ENCODE results near the gene RPL5.
A peak's percentile ranks its signal among the peaks of the same experiment; 100 is the strongest.
"Not testable (repeated sequence)": the region's sequence is repeated elsewhere in the genome, so short reads cannot be mapped to it uniquely, and the experiment has no call there.

The RPL5 gene

GRCh38 chr1:92831762-92832536, at the start of gene RPL5:
RPL5 (plus strand) TSS chr1:92832040; CDS start chr1:92832115, 75 bp downstream.
- peak; percentile 98 for DNase-seq
- ATAC-seq = peak; percentile 94

GRCh38 chr1:92783550-92783949, 48.3 kb upstream of the RPL5 start:
- ATAC-seq, DNase-seq: not testable (repeated sequence)

- peak; percentile 50 for DNase-seq
- ATAC-seq = peak; percentile 55
Observed at GRCh38 chr1:92784021-92784638, 47.7 kb upstream of the RPL5 start.

GRCh38 chr1:92784639-92785500, 47.0 kb upstream of the RPL5 start, which contains the start of gene EVI5:
EVI5 (minus strand) TSS chr1:92785108; CDS start chr1:92736546, 48,562 bp downstream.
- peak; percentile 74 for DNase-seq
- peak; percentile 82 for ATAC-seq

DNA sequence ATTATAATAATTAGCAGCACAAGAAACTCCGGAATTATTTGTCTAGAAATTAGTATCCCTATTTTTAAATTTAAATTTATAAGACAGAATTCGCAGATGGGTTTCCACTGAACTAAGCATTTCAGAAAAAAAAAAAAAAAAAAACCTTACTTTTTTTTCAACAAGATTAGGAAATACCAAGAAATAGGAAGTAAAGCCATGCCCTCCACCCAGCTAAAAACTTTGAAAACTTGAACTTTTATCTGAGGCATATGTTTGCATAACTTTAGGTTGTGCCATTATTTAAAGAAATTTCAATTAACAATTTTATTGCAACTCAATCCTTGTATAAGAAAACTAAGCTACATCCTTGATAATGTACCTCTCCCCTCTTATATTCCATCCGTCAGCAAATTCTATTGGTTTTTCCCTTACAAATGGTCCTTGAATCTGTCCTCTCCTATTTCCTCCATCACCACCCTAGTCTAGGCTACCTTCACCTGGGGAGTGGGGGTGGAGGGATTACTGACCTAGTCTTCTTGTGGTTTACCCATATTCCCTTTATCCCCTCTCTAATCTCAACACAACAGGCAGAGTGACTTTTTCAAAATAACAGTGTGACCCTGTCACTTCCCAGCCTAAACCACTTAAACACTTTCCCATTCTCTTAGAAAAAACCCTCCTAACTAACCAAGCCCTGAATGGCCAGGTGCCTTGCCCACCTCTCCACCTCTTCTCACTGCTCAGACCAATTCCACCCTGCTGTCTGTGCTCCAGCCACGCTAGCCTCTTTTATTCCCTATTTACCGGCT, 45.5 kb upstream of the RPL5 start:
- ATAC-seq (no peak), DNase-seq (no peak)

- DNase-seq (no peak), ATAC-seq (no peak)
Observed at GRCh38 chr1:92790081-92790480, 41.8 kb upstream of the RPL5 start.

GRCh38 chr1:92790867-92791266, 41.0 kb upstream of the RPL5 start:
- DNase-seq = no peak
- peak; percentile 49 for ATAC-seq

GRCh38 chr1:92791487-92792066, 40.3 kb upstream of the RPL5 start:
- DNase-seq (no peak), ATAC-seq (no peak)

DNA sequence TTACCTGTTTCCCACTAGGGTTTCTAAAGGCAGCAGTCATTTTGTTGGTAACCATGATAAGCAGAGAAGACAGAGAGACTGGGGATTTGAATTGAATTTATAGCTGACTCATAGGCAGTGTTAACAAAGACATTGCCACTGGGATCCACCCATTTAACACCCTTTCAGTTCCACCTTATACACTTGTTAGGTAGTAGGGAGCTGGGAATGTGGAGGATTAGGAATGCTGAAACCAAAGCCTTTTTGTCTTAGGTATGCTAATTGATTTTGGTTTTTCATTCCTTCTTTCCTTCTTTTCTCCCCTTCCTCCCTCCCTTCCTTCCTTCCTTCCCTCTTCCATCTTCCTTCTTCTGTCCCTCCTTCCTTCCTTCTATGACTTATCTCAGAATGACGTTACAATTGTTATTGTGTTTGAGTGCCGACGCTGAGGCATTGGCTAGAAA, 39.5 kb upstream of the RPL5 start:
- ATAC-seq = no peak
- DNase-seq = no peak

DNA sequence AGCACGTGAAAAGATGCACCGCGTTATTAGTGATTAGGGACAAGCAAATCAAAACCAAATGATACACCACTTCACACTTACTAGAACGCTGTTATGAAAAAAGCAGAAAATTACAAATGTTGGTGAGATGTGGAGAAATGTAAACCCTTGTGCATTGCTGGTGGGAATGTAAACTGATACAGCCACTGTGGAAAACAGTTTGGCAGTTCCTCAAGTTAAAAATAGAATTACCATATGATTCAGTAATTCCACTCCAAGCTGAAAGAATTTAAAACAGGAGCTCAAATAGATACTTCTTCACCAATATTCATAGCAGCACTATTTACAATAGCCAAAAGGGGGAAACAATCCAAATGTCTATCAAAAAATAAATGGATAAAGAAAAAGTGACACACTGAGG, 36.7 kb upstream of the RPL5 start:
- no peak for ATAC-seq
- no peak for DNase-seq

DNA sequence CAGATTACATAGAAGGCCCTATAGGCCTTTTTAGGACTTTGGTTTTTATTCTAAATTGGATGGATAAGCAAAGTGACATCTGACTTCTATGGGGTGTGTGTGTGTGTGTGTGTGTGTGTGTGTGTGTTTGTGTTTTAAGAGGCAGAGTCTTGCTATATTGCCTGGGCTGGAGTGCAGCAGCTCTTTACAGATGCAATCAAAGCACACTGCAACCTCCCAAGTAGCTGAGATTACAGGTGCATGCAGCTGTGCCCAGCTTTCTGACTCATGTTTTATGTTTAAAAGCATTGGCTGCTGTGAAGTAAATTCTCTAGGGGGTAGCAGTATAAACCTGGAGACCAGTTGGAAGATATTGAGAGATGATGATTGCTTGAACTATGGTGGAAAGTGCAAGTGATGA, 34.5 kb upstream of the RPL5 start:
- DNase-seq = no peak
- ATAC-seq = no peak

GRCh38 chr1:92797961-92798360, 33.9 kb upstream of the RPL5 start:
- ATAC-seq = no peak
- no peak for DNase-seq

DNA sequence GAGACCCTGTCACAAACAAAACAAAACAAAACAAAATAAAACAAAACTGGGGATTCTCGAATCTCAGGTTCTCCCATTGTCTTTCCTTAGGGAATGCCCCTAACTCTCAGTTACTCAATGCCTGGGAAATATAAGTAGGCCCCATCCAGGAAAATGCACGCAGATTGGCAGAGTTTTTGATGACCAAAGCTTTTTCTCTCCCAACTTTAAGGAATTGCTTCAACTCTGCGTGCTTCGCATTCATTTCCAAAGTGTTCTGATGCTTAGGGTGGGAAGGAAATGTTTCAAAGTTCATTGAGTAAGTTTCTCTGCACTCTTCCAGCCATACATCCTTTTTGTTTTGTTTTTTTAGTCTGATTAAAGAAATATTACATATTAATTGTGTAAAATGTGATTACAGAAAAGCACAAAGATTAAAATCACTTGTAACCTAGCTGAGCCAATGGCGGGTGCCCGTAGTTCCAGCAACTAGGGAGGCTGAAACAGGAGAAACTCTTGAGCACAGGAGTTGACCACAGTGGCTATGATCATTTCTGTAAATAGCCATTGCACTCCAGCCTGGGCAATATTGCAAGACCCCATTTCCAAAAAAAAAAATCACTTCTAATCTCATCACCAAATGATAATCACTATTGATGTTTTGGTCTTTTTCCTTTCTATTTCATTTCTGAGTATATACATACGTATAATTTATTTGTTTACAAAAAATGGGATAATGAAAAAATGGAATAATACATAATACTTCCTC, 28.5 kb upstream of the RPL5 start:
- no peak for DNase-seq
- ATAC-seq = no peak

DNA sequence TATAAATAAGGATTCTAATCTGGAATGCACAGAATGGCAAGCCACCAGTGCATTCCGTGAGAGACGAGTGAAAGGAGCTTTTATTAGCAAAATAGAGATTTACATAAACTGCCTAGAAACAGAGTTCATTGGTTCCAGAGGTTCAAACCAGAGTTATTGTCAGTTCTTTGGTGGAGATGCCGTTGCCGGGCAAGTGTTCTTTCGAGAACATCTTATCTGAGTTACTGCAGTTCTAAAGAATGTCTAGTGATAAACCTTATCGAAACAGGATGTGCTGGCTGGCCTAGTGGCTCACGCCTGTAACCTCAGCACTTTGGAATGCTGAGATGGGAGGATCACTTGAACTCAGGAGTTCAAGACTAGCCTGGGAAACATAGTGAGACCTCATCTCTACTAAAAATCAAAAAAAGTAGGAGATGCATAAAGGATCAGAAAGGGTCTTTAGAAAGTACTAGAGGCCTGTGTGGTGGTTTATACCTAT, 27.1 kb upstream of the RPL5 start:
- ATAC-seq (no peak), DNase-seq (no peak)

- DNase-seq (no peak), ATAC-seq (no peak)
Observed at GRCh38 chr1:92805216-92805615, 26.6 kb upstream of the RPL5 start.

DNA sequence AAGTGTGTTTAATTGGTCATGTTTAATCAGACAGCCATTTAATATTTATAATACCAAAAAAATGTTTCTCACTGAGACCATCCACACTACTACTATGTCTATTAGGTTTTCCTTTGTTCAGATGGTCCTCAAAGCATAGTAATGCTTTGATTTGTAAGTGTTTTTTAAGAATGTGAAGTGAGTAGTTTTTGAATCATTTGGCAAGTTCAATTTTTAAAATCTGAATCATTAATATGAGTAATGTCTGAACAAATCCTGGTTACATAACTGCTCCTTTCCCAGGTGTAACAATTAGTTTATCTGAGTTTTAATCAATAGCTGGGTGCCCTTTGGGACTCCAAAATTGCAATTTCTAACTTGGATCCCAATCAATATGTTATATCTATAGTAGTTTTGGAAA, 23.5 kb upstream of the RPL5 start:
- ATAC-seq (no peak), DNase-seq (no peak)

GRCh38 chr1:92816732-92817131, 15.1 kb upstream of the RPL5 start:
- ATAC-seq (no peak), DNase-seq (no peak)

- DNase-seq (no peak), ATAC-seq (no peak)
Observed at GRCh38 chr1:92817137-92817697, 14.6 kb upstream of the RPL5 start.

DNA sequence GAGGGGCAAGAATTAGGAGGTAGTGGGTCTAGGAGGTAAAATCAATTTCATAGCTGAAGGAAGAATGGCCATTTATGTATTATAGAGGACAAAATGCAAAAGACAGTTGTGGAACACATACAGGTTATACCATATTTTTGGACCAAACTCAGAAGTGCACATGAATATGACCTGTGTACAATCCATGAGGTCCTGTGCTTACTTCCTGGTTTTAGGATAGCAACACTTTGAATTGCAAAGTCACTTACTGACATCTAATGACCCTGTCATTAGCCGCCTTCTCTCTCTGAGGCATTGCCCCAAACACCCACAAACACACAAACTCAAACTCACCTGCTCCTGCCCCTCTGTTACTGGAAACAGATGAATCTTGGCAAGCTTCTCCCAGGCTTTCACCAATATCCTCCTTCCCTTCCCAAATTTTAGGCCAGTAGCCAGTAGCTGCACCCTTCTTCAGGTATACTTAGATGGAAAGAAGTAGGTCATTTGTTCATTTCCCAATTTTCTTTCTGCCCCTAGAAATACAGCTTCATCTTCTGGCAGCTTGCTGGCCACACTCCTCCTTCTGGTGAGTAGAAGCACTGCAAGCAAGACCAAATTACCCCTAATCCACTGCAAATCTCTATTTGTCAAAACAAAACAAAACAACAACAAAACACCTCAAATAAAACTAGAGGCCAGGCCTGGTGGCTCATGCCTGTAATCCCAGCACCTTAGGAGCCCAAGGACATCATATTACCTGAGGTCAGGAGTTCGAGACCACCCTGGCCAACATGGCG, 13.7 kb upstream of the RPL5 start:
- DNase-seq = no peak
- ATAC-seq = no peak

All from stimulated activated naive CD8-positive, alpha-beta T cell treated with anti-CD3 and anti-CD28 coated beads, Interleukin-15, Interleukin-2, amounts not matched to agents 100 U/mL and 50 U/mL, for 24 hours (primary cell).